AG09319 (cell line): ENCODE results near the gene ADARB1.
A peak's percentile ranks its signal among the peaks of the same experiment; 100 is the strongest.

Experiments
- DNase-seq: peaks from one replicate; pipeline ENCODE4 v3.0.0-alpha.2; 2010; ENCODE audit warnings: low read depth; ENCODE audit errors: extremely low read depth
- CTCF ChIP-seq: IDR thresholded peaks from 2 replicates; pipeline ENCODE4 v1.5.1; 2011; ENCODE audit warnings: low read depth, mild to moderate bottlenecking, inconsistent platforms, low read length, moderate library complexity

The ADARB1 gene

GRCh38 chr21:45108808-45109781, 34.7 kb downstream of the ADARB1 start:
- DNase-seq = no peak
- TF ChIP-seq CTCF = no peak

GRCh38 chr21:45109831-45110492, 35.6 kb downstream of the ADARB1 start:
- no peak for TF ChIP-seq CTCF
- peak; percentile 7 for DNase-seq

GRCh38 chr21:45110873-45111624, 36.7 kb downstream of the ADARB1 start:
- no peak for DNase-seq
- TF ChIP-seq CTCF = no peak

- DNase-seq = no peak
- no peak for TF ChIP-seq CTCF
Measured at GRCh38 chr21:45111703-45112102, 37.3 kb downstream of the ADARB1 start.

- no peak for TF ChIP-seq CTCF
- DNase-seq = no peak
Measured at GRCh38 chr21:45112371-45112770, 38.0 kb downstream of the ADARB1 start.

- DNase-seq = no peak
- no peak for TF ChIP-seq CTCF
Measured at GRCh38 chr21:45113543-45113942, 39.2 kb downstream of the ADARB1 start.

GRCh38 chr21:45114072-45114471, 39.7 kb downstream of the ADARB1 start:
- DNase-seq = no peak
- no peak for TF ChIP-seq CTCF
